ENCODE results near the gene UBXN6.
A peak's percentile ranks its signal among the peaks of the same experiment; 100 is the strongest.

UBXN6 gene

GRCh38 chr19:4493104-4493928, 35.7 kb upstream of the UBXN6 start:
- DNase-seq, result no peak

GRCh38 chr19:4492337-4493103, 34.9 kb upstream of the UBXN6 start:
- no peak for DNase-seq

- no peak for DNase-seq
These were observed 33.9 kb upstream of the UBXN6 start for GRCh38 chr19:4491446-4491845.

GRCh38 chr19:4488496-4488895, 30.9 kb upstream of the UBXN6 start:
- no peak for DNase-seq

GRCh38 chr19:4487572-4487971, 30.0 kb upstream of the UBXN6 start:
- no peak for DNase-seq

GRCh38 chr19:4483385-4483784, 25.8 kb upstream of the UBXN6 start:
- no peak for DNase-seq

- no peak for DNase-seq
These were observed 25.2 kb upstream of the UBXN6 start for GRCh38 chr19:4482721-4483364.

- DNase-seq, result no peak
These were observed 19.6 kb upstream of the UBXN6 start for GRCh38 chr19:4477034-4477801.

GRCh38 chr19:4474514-4475022, 17.0 kb upstream of the UBXN6 start:
- DNase-seq, result peak; percentile 26

- DNase-seq, result no peak
These were observed 16.3 kb upstream of the UBXN6 start for GRCh38 chr19:4473763-4474513.

- DNase-seq, result no peak
These were observed 15.6 kb upstream of the UBXN6 start for GRCh38 chr19:4473011-4473762.

GRCh38 chr19:4472174-4472974, 14.8 kb upstream of the UBXN6 start, which contains the start of gene HDGFL2:
HDGFL2 (plus strand) TSS chr19:4472297; CDS start chr19:4472351, 54 bp downstream.
- DNase-seq, result no peak

- DNase-seq, result peak; percentile 100
These were observed 14.0 kb upstream of the UBXN6 start for GRCh38 chr19:4471403-4472173.

- no peak for DNase-seq
These were observed 10.2 kb upstream of the UBXN6 start for GRCh38 chr19:4467835-4468234.

GRCh38 chr19:4464815-4465581, 7.4 kb upstream of the UBXN6 start:
- no peak for DNase-seq

- no peak for DNase-seq
These were observed 546 bp downstream of the UBXN6 start for GRCh38 chr19:4456843-4457653.

GRCh38 chr19:4456476-4456842, 1.1 kb downstream of the UBXN6 start:
- DNase-seq, result peak; percentile 47

All from inflammatory macrophage treated with lipopolysaccharide for 4 hours (primary cell).